ENCODE measurements around the gene IRF4.

DNA sequence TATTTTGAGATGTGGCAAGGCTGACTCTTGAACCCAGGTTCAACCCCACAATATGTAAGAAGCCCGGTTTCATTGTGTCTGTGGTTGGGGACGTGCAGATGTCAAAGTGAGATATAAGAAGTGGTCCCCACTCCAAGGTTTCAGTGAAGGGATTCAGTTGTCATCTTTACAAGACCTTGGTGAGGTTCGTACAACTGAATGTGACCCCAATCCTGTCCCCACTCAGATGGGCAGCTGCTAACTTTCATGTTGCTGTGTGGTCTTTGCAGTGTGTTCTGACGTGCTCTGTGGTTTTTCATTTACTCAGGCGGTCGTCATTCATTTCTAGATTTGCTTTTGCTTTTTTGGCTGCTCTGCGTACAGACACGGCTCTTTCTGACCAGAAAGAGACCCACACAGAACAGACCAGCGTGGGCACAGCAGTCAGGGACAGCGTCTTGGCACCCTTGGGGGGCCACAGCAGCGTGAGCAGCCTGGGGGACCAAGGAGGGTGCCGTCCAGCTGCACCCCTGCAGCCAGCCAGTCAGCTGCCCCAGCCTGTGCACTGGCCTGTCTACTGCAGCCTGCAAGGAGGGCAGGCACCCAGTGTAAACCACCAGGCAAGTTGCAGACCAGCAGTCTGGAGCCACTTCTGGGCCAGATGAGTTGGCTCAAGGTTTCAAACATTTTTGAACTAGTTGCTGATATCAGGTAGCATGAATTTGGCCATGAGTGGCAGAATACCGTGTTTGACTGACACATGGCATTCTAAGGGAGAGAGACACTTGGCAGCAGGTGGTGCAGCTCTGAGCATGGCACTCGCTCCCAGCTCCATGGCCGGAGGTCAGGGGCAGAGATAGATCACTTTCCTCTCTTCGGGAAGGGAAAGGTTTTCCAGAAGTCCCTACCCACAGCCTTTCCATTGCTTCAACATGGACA lies 49.4 kb upstream of the IRF4 start:
- TF ChIP-seq, protein P1, sequence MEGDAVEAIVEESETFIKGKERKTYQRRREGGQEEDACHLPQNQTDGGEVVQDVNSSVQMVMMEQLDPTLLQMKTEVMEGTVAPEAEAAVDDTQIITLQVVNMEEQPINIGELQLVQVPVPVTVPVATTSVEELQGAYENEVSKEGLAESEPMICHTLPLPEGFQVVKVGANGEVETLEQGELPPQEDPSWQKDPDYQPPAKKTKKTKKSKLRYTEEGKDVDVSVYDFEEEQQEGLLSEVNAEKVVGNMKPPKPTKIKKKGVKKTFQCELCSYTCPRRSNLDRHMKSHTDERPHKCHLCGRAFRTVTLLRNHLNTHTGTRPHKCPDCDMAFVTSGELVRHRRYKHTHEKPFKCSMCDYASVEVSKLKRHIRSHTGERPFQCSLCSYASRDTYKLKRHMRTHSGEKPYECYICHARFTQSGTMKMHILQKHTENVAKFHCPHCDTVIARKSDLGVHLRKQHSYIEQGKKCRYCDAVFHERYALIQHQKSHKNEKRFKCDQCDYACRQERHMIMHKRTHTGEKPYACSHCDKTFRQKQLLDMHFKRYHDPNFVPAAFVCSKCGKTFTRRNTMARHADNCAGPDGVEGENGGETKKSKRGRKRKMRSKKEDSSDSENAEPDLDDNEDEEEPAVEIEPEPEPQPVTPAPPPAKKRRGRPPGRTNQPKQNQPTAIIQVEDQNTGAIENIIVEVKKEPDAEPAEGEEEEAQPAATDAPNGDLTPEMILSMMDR (IDR thresholded peaks at IDR 0.05), result no peak
- TF ChIP-seq POLR2A (IDR thresholded peaks at IDR 0.05), result no peak
